Testis (tissue), 3 donors: ENCODE measurements around the gene SLC44A1. TPM values are rescaled to one million over a fixed set of nuclear protein-coding genes. Genes with fewer than 3 reads are reported as not detected.

ENCODE experiments used
- DNase-seq: peaks from one replicate; pipeline ENCODE4 v3.0.0-alpha.2; 2019
- H3K27ac ChIP-seq, 2 donors: fragments of 200-600 bp; sonication (generic); one replicate each; pipeline ENCODE4 v1.5.1; 2019
- H3K27me3 ChIP-seq: fragments of 200-600 bp; sonication (generic); one replicate; pipeline ENCODE4 v1.5.1; 2019
- H3K36me3 ChIP-seq: fragments of 200-600 bp; sonication (generic); one replicate; pipeline ENCODE4 v1.5.1; 2017; ENCODE audit warnings: low read depth; ENCODE audit errors: missing control alignments
- H3K4me1 ChIP-seq: fragments of 200-600 bp; sonication (generic); one replicate; pipeline ENCODE4 v1.5.1; 2019
- H3K4me3 ChIP-seq, 2 donors: fragments of 200-600 bp; sonication (generic); one replicate each; pipeline ENCODE4 v1.5.1; 2017 to 2019
- H3K9me3 ChIP-seq: fragments of 200-600 bp; sonication (generic); one replicate; pipeline ENCODE4 v1.5.1; 2017
- POLR2A ChIP-seq: fragments of 450-650 bp; IDR thresholded peaks from one replicate; pipeline ENCODE4 v1.6.1; 2017; ENCODE audit warnings: antibody characterized with exemption, mild to moderate bottlenecking, moderate library complexity
- WGBS, 2 donors: methylation state at CpG; one replicate each; pipeline ENCODE4 v1.1.5; 2018; 5-methylcytosine and 5-hydroxymethylcytosine counted together
- intact Hi-C: fragments of 100-400 bp; cut with DNase I; formaldehyde crosslinking; loops from one replicate; pipeline ENCODE4 v1.15.1; 2023; ENCODE audit warnings: low total_unique reads
- polyA plus RNA-seq: library from polyadenylated mRNA; stranded (reverse); fragments of 350-450 nt; fragmentation: Illumina TruSeq; extraction: RNeasy Lipid Tissue Mini Kit (QIAGEN cat#74804); gene quantifications from one replicate; pipeline ENCODE4 v1.2.3, GENCODE V29; 2014; ENCODE audit warnings: low read depth, low replicate concordance; ENCODE audit not compliant: insufficient read depth
- total RNA-seq, 2 donors: library from RNA; depleted of rRNA; stranded (reverse); fragments of >200 nt; gene quantifications; one replicate each; pipeline ENCODE4 v1.2.3, GENCODE V29; 2016
- TF ChIP-seq, protein P1 (sequence below), 3 experiments: fragments of 450-650 bp in 2 of 3; fragments of 200-600 bp in 1 of 3; sonication (generic) in 1 of 3; IDR thresholded peaks; one replicate each; pipeline ENCODE4 v1.5.1; 2016 to 2019; ENCODE audit warnings: antibody characterized with exemption in 3 of 3, mild to moderate bottlenecking in 2 of 3, moderate library complexity in 1 of 3

SLC44A1 gene
- total and polyA plus RNA-seq, 3 donors from 2014 or later, result 8.9 to 16.7 (median 11.1) TPM

DNA sequence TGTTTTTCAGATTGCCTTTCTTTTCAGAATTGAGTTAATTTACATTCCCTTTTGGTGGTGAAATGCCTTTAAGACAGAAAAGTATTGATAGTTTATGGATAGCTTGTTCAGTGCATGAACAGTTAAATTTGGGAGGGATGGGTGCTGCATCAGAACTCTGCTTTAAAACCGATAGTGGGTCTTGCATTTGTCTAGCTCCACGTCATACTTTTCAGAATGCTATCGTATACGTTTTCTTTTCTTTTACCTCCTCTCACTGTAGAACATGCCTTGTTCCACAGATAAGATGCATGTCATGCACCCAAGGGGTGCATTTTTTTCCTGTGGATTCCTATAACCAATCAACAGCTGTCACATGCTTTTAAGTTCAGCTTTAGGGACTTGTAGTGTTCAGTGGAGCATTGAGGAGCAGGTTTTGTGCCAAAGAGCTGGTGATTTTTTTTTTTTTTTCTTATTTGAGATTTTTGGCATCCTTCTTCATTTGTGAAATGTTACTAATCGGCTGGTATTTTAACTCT is 2.3 kb downstream of the SLC44A1 start:
- TF ChIP-seq, protein P1, sequence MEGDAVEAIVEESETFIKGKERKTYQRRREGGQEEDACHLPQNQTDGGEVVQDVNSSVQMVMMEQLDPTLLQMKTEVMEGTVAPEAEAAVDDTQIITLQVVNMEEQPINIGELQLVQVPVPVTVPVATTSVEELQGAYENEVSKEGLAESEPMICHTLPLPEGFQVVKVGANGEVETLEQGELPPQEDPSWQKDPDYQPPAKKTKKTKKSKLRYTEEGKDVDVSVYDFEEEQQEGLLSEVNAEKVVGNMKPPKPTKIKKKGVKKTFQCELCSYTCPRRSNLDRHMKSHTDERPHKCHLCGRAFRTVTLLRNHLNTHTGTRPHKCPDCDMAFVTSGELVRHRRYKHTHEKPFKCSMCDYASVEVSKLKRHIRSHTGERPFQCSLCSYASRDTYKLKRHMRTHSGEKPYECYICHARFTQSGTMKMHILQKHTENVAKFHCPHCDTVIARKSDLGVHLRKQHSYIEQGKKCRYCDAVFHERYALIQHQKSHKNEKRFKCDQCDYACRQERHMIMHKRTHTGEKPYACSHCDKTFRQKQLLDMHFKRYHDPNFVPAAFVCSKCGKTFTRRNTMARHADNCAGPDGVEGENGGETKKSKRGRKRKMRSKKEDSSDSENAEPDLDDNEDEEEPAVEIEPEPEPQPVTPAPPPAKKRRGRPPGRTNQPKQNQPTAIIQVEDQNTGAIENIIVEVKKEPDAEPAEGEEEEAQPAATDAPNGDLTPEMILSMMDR (IDR thresholded peaks at IDR 0.05), result no peak
- no peak for TF ChIP-seq POLR2A
- H3K9me3 ChIP-seq, result no peaks in the 10 kb centered on the region
- H3K27me3 ChIP-seq, result no peaks in the 10 kb centered on the region
- no peak overlapping the region for H3K27ac ChIP-seq
- intact Hi-C loops, result no loop called here
- DNase-seq, result no peak
- no peak overlapping the region for H3K4me3 ChIP-seq
- 11 to 32% methylated on average over 5 of the region's 5 CpGs for whole genome bisulfite sequencing, 2 donors
- H3K4me1 ChIP-seq, result peaks cover 15% of the 10 kb centered on the region
- no peaks in the 10 kb centered on the region for H3K36me3 ChIP-seq

DNA sequence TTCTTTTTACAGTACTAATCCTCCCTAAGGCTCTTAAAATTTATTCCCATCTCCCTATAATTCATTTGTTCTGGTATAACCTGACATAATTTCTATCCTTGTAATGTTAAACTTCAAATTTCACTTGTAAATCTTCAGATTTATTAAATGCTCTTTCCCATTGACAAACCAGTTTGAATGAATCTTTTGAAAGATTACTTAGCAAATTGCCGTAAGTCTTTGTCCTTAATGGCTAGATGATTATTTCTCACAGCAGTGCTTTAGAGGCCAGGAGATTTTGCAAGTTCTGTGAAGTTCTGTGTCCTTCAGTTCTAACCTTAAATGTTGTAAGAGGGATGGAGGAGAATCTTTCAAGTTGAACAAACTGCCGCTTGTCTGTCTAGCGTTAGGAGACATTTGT is 4.2 kb downstream of the SLC44A1 start:
- Histone ChIP-seq H3K4me1 (no peaks in the 10 kb centered on the region), H3K27me3 (no peaks in the 10 kb centered on the region), H3K4me3 (no peak overlapping the region), H3K36me3 (no peaks in the 10 kb centered on the region), H3K9me3 (no peaks in the 10 kb centered on the region), H3K27ac (no peak overlapping the region)
- DNase-seq, result no peak
- WGBS, 2 donors, result 75 to 90% methylated on average over 3 of the region's 3 CpGs
- no peak for TF ChIP-seq POLR2A
- intact Hi-C loops, result no loop called here

DNA sequence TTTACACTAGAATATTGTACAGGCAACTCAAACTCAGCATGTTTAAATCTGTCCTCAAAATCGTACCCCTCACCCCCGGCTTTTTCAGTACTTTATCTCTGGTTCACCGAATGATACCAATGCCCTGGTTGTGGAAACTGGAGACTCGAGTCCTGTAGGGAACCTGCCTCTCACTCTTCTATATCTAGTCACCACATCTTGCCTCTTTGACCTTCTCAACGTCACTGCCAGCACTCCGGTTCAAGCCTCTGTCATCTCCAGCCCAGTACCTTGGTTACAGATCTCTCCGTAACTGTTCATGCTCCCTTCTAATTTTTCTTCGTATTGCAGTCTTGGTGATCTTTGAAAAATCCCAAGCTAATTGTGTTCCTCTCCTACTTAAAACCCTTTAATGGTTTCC is 6.7 kb downstream of the SLC44A1 start:
- no peaks in the 10 kb centered on the region for H3K9me3 ChIP-seq
- no peak overlapping the region for H3K27ac ChIP-seq
- no peak for DNase-seq
- no peak overlapping the region for H3K4me3 ChIP-seq
- 88 to 91% methylated on average over 8 of the region's 8 CpGs for WGBS, 2 donors
- H3K4me1 ChIP-seq, result no peaks in the 10 kb centered on the region
- H3K36me3 ChIP-seq, result no peaks in the 10 kb centered on the region
- TF ChIP-seq, protein P1 (IDR thresholded peaks at IDR 0.05), result no peak
- TF ChIP-seq POLR2A, result no peak
- intact Hi-C loops, result no loop called here
- H3K27me3 ChIP-seq, result no peaks in the 10 kb centered on the region

DNA sequence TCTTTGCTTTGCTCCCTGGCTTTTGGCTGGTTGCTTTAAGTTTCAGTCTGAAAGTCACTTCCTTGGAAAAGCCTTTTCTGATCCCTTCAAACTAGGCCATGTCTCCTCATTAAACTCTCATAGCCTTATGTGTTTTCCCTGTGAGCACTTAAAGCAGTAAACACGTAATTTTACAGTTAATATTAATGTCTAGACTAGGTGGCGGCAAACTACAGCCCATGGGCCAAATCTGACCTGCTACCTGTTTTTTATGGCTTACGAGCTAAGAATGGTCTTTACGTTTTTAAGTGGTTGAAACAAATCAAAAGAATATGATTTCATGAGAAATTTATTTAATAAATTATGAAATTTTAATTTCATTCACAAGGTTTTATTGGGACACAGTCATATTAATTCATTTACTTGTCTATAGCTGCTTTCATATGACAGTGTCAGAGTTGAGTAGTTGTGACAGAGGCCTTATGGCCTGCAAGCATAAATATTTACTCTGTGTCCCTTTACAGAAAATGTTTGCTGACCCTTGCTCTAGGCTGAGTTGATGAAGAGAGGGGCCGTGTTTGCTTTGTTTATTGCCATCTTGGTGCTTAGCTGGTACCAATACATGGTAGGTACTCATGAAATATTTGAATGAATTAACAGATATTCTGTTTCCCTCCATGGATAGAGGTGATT is 7.4 kb downstream of the SLC44A1 start:
- H3K9me3 ChIP-seq, result no peaks in the 10 kb centered on the region
- intact Hi-C loops, result no loop called here
- no peak for TF ChIP-seq POLR2A
- TF ChIP-seq, protein P1 (IDR thresholded peaks at IDR 0.05), result no peak
- no peaks in the 10 kb centered on the region for H3K36me3 ChIP-seq
- H3K27ac ChIP-seq, result no peak overlapping the region
- no peak for DNase-seq
- 92 to 95% methylated on average over 5 of the region's 5 CpGs for WGBS, 2 donors
- no peaks in the 10 kb centered on the region for H3K4me1 ChIP-seq
- H3K4me3 ChIP-seq, result no peak overlapping the region
- H3K27me3 ChIP-seq, result no peaks in the 10 kb centered on the region

DNA sequence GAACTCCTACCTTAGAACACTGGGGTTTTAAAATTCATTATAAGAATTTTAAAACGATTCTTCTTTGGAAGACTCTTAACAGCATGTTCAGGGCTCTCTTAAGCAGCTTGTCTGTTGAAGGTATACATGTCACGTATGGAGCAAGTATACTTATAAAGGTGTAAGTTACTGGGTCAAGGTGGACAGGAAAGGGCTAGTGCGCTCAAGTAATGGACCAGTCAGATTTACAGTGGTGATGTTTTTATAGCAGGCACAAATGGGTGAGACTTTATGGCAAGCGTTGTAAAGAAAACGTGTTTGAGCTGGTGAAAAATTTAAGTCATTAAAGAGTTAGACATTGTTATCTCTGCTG is 7.9 kb downstream of the SLC44A1 start:
- TF ChIP-seq, protein P1 (IDR thresholded peaks at IDR 0.05), result no peak
- TF ChIP-seq POLR2A, result no peak
- no peaks in the 10 kb centered on the region for H3K9me3 ChIP-seq
- intact Hi-C loops, result no loop called here
- H3K27ac ChIP-seq, result no peak overlapping the region
- no peak for DNase-seq
- no peak overlapping the region for H3K4me3 ChIP-seq
- WGBS, 2 donors, result 87 to 88% methylated on average over 5 of the region's 5 CpGs
- H3K27me3 ChIP-seq, result no peaks in the 10 kb centered on the region
- H3K36me3 ChIP-seq, result no peaks in the 10 kb centered on the region
- H3K4me1 ChIP-seq, result peaks cover 1% of the 10 kb centered on the region
